OCI-LY7 (cell line): ENCODE measurements around the gene FRRS1L.

Experiments
- CTCF ChIP-seq: fragments of 200-600 bp; sonication (generic); conservative IDR thresholded peaks from 2 replicates; pipeline ENCODE4 v1.5.1; 2014; ENCODE audit warnings: mild to moderate bottlenecking, antibody characterized with exemption, low read length, moderate library complexity, mixed read lengths
- EZH2phosphoT487 ChIP-seq: fragments of 200-600 bp; sonication (generic); IDR thresholded peaks from 2 replicates; pipeline ENCODE4 v1.6.1; 2018; ENCODE audit warnings: low read depth, borderline replicate concordance, mild to moderate bottlenecking, mixed run types, antibody characterized with exemption, low read length, moderate library complexity, mixed read lengths

- no peak for TF ChIP-seq CTCF
- no peak for TF ChIP-seq EZH2phosphoT487
Measured at GRCh38 chr9:109122726-109123621, 44.1 kb downstream of the FRRS1L start.
